Endothelial cell of umbilical vein (primary cell): Measurements from ENCODE around the gene ZDHHC7.

ENCODE experiments used
- POLR2A ChIP-seq: IDR thresholded peaks from 2 replicates; pipeline ENCODE4 v1.6.1; 2012; ENCODE audit warnings: low read depth, mild to moderate bottlenecking, control low read depth, low read length
- POLR2AphosphoS5 ChIP-seq: IDR thresholded peaks from 2 replicates; pipeline ENCODE4 v1.6.1; 2012; ENCODE audit warnings: low read depth, mild to moderate bottlenecking, control low read depth, low read length, moderate library complexity; ENCODE audit not compliant: insufficient read depth
- TF ChIP-seq, protein P1 (sequence below), 2 donors: IDR thresholded peaks; 1 replicate in 1 of 2; 2 replicates in 1 of 2; pipeline ENCODE4 v1.5.1; 2011; ENCODE audit warnings: low read length in 2 of 2, mild to moderate bottlenecking in 2 of 2, moderate library complexity in 2 of 2, control low read depth in 1 of 2, inconsistent platforms in 1 of 2, low read depth in 1 of 2; ENCODE audit not compliant: insufficient read depth in 1 of 2; ENCODE audit errors: extremely low read depth in 1 of 2
- TF ChIP-seq, protein P2 (sequence below): IDR thresholded peaks from 2 replicates; pipeline ENCODE4 v1.6.1; 2011; ENCODE audit not compliant: insufficient read depth, insufficient read length

DNA sequence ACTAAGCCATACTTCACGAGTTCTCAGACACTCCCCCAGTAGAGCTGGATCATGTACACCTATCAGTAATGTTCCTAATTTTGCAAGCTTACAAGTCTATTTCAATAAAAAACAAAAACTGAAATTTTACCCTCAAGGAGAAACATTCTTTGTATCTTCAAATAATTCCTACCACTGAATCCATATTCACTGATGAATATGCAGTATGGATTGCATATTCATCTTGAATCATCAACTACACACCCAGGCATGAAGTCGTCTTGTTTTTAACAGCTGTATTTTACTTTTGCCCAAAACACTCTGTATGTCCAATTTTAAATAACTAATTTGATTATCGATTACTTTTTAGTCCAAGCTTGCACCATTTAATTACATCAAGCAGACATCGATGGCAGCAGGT, 31.8 kb downstream of the ZDHHC7 start:
- TF ChIP-seq, protein P1, sequence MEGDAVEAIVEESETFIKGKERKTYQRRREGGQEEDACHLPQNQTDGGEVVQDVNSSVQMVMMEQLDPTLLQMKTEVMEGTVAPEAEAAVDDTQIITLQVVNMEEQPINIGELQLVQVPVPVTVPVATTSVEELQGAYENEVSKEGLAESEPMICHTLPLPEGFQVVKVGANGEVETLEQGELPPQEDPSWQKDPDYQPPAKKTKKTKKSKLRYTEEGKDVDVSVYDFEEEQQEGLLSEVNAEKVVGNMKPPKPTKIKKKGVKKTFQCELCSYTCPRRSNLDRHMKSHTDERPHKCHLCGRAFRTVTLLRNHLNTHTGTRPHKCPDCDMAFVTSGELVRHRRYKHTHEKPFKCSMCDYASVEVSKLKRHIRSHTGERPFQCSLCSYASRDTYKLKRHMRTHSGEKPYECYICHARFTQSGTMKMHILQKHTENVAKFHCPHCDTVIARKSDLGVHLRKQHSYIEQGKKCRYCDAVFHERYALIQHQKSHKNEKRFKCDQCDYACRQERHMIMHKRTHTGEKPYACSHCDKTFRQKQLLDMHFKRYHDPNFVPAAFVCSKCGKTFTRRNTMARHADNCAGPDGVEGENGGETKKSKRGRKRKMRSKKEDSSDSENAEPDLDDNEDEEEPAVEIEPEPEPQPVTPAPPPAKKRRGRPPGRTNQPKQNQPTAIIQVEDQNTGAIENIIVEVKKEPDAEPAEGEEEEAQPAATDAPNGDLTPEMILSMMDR (IDR thresholded peaks at IDR 0.05; ENCODE audit: extremely low read depth in 1 of 2, insufficient read depth in 1 of 2, low read depth in 1 of 2, low read length in 2 of 2), result no peak
- TF ChIP-seq POLR2AphosphoS5 (no peak), POLR2A (no peak)
- TF ChIP-seq, protein P2, sequence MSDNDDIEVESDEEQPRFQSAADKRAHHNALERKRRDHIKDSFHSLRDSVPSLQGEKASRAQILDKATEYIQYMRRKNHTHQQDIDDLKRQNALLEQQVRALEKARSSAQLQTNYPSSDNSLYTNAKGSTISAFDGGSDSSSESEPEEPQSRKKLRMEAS, result no peak
